ENCODE results near the gene MBOAT7.
"Not testable (repeated sequence)": the region's sequence is repeated elsewhere in the genome, so short reads cannot be mapped to it uniquely, and the experiment has no call there.

The MBOAT7 gene

DNA sequence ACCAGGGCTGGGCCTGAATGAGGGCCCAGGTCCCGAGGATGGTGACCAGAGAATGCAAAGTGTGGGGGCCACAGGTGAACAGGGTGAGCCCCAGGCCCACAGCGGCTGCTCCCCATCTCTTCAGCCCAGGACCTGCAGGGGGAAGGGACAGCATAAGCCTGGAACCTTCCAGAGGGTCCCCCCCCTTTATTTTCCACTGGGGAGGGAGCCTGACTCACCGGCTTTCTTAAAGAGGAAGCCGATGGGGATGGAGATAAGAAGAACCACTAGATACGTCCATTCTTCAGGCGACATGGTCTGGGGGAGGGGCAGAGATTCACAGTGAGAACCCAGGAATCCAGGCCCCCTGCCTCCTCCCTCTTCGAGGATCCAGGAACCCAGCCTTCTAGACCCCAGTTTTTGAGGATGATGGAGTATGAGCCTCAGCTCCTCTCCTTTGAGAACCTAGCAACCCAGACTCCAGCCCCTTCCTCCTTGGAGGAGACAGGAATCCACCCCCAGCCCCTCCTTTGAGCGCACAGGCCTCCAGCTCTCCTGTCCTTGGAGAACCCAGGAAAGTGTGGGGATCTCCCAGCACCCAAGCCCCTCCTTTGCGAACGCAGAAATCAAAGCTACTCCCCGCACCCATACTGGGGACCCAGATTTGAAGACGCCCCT lies 1.0 kb downstream of the MBOAT7 start:
- DNase-seq, result no peak

DNA sequence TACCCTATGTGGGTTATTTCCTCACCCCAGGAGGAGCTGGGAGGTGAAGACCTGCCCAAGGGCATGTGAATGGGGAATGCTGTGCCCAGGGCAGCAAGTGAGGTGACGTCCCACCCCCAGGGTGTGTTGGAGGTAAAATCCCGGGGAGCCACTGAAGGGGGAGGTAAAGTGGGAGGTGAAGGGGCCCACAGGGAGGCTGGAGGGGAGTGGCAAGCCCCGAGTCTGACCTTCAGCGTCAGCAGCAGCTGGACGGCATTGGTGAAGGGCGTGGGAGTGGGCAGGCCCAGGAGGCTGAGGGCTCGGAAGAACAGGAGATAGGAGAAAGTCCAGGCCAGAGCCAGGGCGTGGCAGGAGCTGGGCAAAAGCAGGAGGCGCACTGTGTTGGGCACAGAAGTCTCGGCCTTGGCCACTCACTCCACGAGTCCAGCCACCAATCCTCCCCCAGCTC lies 2.4 kb downstream of the MBOAT7 start:
- no peak for DNase-seq

DNA sequence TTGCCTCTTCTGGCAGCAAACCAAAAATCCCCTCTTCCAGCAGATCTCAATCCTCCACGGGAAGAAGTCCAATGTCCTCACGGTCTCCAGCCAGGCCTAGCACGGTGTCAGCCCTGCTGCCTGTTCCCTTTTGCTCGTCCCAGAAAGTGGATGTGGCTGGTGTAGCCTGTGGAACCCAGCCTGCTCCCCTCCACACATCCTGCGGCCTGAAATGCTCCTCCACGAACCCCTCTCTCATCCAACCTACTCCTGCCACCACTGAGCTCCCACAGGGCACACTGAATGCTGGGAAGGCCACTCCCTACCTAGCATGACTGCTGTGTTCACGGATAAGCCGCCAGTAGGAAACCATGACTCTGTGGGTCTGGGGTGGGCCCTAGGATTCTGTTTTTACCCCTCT lies 3.0 kb downstream of the MBOAT7 start:
- DNase-seq, result no peak

DNA sequence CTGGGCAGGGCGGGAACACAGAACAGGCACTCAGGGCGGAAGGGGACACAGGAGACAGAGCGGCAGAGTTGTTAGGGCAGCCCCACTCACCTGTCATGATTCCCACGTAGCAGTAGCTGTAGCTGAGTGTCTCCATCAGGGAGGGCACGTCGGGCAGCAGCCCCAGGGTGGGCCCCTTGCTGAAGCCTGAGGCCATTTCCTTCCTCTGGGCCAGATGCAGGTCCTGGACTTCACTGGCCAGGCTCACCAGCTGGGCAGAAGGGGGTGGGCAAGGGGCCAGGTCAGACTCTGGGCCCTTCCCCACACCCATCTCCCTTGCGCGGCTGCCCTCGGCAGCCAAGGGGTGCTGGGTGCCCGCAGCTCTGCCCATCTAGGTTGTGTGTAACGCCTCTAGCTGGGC lies 5.9 kb downstream of the MBOAT7 start:
- DNase-seq, result no peak

DNA sequence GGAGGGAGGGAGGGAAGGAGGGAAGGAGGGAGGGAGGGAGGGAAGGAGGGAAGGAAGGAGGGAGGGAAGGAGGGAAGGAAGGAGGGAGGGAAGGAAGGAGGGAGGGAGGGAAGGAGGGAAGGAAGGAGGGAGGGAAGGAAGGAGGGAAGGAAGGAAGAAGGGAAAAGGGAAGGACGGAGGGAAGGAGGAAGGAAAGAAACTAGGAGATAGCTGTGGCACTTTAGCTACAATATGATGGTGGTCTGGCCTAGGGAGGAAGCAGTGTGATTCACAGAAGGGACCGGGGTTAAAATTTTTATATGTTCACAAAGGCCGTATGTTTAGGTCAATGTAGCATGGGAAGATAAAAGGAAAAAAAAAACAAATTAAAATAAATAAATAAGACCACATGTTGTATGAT lies 7.5 kb downstream of the MBOAT7 start:
- DNase-seq, result not testable (repeated sequence)

DNA sequence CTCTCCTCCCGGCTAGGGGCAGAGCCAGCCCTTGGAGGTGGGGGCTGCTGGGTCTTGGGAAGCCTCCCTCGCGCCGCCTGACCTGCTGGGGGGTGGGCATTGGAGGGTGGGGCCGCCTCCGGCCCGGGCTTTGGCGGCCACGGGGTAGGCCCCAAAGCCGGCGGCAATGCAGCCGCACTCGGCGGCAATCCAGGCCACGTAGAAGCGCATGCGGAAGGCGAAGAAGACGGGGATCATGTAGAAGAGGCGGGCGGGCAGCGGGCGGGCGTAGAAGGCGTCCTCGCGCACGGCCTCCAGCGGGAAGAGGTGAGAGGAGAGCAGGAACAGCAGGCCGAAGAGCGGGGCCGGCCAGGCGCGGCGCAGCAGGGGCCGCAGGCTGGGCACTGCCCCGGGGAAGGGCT lies 8.7 kb downstream of the MBOAT7 start:
- no peak for DNase-seq

DNA sequence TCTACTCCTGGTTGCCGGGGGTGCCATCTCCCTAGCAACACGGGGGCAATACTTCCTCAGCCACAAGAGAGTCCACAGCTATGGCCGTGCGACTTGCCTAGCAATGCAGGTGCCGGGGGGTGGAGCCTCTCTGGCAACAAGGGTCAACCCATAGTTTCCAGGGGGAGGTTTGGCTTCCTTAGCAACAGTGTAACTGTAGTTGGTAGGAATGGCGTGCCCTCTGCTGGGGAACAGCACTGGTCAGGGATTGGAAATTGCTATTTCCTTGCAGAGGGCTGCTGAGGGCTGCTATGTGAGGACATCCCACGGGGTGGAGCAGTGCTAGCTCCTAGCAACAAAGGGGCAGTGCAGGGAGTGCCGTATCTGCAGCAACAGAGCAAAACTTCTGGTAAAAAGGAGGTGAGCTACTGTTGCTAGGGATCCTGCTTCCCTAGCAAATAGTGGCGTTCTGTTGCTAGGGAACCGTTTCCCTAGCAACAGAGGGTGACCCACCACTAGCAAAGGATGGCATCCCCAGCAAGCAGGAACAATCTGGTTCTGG lies 9.4 kb downstream of the MBOAT7 start:
- DNase-seq, result no peak

DNA sequence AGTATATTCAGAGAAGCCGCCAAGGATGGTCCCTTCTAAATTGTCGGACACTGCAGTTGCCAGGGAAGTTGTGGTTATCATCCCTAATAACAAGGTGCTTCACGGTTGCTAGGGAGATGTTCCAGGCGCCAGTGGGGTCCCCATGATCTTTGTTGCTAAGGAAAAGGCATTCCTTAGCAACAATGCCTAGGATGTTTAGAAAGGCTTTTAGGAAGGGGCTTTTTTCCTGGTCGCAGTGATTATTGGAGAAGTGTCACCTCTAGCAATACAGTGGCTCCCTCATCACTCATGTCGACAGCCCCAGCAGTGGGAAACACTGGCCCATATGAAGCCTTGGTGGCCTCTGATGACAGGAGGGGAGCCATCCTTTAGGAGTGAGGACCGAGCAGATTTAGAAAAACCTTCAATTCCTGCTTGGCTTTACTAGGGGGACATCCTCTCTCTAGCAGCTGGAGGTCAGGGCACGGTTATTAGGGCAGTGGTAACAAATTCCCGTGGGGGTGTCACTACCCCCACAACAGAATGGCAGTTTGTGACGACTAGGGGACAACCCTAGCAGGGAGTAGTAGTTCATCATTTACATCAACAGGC lies 10.0 kb downstream of the MBOAT7 start:
- no peak for DNase-seq

DNA sequence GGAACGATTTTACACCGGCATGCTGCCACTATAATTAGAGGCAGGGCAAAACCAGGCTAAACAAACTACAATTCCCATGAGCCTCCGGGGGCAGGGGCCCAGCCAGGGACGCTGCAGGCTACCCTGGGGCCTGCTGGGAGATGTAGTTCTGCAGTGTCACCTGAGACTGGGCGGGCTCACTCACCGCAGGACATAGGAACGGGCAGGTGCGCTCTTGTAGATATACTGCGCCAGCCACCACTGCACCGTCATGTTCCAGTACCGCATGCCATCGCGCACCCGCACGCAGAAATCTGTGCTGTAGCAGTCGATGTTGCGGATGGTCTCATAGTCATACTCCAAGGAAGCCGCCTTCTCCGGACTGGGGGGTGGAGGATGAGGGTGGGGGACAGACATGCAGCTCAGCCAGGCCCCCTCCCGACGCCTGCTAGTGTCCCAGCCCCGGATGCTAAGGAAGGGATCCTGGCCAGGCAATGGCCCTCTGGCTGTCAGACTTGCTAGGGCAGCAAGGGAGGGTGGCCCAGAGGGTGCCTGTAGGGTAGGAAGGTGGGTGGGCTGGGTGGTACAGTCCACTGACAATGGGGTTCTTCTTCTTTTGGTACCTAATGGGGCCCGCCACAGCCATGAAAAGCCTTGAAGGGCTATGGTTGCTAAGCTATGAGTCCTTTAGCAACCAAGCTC lies 10.7 kb downstream of the MBOAT7 start:
- no peak for DNase-seq

DNA sequence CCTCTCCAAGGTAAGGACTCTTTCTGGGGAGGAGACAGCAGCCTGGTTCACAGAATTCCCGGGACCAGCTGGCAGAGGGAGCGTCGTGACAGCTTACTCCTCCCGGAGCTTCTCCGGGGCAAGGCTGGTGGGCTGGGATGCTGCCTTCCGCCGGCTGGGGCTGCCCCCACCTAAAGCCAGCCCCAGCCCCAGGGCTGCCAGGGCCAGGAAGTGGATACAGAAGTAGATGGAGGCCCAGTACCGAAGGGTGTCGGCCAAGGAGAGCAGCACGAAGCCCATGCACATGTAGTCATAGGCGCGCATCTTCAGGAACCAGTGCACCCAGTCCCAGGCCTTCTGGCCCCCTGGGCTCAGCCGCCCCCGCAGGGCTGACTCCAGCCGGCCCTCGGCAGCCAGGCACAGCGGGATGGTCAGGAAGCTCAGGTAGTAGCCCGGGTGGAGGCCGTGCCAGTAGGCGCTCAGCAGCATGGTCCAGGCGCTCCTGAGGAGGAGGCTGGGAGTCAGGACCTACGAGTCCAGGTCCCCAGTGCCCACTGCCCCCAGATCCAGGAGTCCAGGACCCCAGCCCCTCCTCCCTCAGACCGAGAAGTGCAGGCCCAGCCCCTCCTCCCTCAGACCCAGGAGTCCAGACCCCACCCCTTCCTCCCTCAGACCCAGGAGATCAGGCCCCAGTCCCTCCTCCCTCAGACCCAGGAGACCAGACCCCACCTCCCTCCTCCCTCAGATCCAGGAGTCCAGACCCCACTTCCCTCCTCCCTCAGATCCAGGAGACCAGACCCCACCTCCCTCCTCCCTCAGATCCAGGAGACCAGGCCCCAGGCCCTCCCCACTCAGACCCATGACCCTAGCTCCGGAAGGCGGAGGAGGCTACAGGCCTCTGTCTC lies 15.2 kb downstream of the MBOAT7 start:
- no peak for DNase-seq

DNA sequence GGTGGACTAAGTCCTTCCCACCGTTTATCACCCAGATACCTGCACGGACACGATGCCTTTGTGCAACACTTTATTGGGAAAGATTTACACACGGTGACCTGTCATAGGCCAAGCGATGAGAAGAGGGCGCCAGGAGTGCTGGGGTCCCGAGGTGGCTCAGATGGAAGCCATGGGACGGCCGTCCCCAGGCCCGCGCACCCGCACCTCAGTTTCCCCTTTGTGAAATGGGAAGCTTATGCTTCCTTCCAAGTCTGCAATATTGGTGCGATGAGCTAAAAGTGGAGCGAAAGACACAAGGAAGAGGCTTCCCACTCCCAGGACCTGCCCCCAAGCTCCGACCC lies 16.1 kb downstream of the MBOAT7 start:
- DNase-seq, result no peak

DNA sequence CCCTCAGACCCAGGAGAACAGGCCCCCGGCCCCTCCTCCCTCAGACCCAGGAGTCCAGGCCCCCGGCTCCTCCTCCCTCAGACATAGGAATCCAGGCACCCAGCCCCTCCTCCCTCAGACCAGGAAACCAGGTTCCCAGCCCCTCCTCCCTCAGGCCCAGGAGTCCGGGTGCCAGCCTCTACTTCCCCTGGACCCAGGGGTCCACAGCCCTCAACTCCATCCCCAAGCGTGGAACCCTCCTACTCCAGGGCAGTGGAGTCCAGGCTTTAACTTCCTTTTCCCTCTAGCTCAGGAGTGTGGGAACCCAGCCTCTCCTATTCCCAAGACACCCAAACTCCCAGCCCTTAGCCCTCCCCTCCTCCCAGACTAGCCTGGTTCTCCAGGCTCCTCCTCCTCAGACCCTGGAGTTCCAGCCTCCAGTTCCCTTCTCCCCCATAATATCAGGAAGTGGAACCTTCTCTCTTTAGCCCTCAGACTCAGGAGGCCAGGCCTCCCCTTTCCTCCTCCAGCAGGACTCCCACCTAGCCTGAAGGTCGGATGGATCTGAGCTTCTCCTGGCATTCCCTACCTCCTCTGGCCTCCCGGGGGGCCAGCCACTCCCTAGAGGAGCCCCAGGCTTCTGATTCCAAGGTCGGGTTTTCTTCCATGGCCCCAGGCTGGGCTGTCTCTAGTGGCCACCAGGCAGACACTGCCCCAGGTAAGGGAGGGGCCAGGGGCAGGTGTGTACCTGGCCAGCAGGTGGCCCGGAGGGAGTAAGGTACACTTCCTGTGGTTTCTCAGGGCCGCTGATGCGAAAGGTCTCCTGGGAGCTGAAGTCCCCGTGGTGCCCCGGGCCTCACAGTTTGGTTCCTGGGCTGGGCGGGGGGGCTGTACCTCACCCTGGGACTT lies 16.7 kb downstream of the MBOAT7 start, which contains the start of gene TMC4:
Gene TMC4, minus strand, starts transcription at position 690 of the 888 bp plus-strand sequence. Its CDS starts 43 bp downstream, at position 647.
- DNase-seq, result no peak

DNA sequence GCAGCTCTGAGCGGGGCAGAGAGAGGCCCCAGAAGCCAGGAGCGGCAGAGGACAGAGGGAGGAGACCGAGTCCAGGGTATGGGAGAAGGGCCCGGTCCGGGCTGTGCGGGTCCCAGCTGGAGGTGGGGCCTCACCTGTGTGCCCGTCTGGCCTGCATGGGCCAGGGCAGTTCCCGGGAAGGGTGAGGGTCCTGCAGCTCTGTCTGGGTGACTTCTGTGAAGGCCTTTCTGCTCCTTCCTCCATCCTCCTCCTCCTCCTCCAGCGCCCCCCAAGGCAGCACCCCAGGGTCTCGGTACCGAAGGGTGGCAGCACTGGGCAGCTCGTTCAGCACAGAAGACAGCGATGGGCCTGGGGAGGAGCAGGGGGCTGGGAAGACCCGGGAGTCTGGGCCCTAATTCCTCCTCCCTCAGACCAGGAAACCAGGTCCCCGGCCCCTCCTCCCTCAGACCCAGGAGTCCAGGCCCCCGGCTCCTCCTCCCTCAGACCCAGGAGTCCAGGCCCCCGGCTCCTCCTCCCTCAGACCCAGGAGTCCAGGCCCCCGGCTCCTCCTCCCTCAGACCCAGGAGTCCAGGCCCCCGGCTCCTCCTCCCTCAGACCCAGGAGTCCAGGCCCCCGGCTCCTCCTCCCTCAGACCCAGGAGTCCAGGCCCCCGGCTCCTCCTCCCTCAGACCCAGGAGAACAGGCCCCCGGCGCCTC lies 17.5 kb downstream of the MBOAT7 start:
- not testable (repeated sequence) for DNase-seq

DNA sequence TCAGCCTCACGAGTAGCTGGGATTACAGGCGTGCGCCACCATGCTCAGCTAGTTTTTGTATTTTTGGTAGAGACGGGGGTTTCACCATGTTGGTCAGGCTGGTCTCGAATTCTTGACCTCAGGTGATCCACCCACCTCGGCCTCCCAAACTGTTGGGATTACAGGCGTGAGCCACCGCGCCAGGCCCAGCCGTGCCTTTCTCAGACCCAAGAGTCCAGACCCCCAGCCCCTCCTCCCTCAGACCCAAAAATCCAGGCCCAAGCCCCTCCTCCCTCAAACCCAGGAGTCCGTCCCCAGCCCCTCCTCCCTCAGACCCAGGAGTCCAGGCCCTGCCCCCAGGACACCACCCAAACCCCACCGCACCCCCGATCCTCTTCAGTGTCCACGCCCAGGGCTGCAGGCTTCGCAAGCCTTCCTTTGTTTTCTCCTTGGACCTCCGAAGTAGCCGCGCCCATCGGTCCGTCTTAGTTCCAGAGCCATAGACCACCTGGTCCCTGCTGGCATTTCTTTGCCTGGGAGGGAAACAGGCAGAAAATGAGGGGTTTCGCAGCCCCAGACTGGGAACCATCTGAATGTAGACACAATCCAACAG lies 20.1 kb downstream of the MBOAT7 start:
- no peak for DNase-seq

DNA sequence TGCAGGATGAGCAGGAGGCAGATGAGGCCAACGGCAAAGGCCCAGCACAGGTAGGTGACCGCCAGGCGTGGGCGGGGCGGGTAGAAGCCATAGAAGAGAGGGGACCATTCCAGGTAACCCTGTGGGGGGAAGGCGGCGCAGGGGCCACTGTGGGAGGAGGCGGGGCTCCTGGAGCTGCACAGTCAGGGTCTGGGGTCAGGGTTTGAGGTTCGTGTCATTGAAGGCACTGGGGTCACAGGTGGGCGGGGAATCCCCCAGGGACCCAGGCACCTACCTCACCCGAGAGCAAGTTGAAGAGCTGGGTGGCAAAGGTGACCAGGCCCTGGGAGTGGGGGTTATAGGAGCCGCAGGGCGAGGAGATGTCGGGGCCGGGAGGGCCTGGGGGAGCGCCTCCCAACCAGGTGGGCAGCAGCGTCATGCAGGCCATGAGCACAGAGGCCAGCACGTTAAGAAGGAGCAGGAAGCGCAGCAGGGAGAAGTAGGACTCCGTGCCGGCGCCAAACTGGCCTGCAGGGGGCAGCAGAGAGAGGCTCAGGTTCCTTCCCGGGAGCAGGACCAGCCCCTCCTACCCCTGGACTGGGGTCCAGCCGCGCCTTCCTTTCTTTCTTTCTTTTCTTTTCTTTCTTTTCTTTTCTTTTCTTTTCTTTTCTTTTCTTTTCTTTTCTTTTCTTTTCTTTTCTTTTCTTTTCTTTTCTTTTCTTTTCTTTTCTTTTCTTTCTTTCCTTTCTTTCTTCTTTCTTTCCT lies 21.0 kb downstream of the MBOAT7 start:
- peak; percentile 72 to 96 (median 84) for DNase-seq

DNA sequence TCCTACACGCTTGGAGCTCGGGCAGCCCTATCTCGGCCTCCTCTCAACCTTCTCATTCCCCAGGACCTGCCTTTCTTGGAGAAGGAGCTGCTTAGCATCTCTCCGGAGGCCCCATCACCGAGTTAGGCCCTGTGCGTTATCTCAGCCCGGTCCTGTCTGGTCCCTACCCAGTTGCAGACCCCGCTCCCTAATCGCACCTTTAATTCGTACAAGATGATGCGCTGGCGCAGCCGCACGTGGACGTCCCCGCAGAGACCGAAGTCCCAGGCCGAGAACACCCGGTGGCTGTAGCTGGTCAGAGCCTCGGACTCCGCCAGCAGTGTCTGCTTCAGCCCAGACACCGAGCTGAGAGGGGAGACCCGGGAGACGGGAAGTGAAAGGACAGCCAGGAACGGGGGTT lies 24.2 kb downstream of the MBOAT7 start:
- DNase-seq, result no peak

DNA sequence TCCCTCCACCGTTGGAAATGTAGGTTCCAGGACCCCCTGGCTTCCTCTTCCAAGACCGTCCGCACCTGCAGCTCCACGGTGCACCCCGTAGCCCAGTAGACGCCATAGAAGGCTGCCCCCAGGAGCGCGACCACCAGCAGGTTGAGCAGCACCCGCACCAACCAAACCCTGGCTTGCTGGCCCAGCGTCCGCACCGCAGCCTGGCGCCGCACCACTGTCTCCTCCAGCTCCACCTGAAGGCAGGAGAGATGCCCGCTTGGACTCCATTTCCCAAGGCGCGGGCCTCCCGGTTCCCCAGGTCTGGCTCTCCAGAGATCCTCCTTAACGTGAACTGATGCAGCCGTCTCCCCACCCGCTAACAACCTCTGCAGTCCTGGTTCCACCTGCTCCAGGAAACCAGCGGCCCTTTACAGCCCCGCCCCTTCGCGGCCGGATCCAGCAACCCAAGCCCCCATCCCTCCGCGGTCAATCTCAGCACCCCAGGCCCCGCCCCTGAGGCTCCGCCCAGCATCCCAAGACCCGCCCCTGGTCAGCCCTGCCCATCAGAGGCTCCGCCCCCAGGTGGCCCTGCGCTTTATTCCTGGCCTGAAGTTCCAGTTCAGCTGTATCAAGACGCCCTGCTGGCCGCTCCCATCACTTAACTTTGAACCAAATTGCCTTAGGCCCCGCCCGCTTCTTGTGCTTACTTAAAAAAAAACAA lies 24.9 kb downstream of the MBOAT7 start:
- DNase-seq, result peak in 3 of 4 experiments; percentile 20 to 34 (median 32)

DNA sequence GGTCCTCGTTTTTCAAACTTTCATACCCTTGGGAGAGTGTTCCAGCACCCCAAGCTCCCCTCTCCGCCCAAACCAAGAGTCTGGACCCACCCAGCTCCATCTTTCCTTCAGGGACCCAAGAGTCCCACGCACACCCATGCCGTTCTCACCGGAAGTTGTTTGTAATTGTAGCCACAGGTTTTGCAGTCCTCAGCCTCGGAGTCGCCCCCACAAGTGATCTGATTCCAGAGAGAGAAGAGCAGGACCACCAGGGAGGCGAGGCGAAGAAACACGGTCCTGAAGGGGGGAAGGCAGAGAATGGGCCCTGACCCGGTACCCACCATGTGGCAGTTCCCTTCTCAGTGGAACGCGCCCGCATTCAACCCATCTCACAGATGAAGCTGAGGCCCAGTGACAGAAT lies 26.5 kb downstream of the MBOAT7 start:
- no peak for DNase-seq

DNA sequence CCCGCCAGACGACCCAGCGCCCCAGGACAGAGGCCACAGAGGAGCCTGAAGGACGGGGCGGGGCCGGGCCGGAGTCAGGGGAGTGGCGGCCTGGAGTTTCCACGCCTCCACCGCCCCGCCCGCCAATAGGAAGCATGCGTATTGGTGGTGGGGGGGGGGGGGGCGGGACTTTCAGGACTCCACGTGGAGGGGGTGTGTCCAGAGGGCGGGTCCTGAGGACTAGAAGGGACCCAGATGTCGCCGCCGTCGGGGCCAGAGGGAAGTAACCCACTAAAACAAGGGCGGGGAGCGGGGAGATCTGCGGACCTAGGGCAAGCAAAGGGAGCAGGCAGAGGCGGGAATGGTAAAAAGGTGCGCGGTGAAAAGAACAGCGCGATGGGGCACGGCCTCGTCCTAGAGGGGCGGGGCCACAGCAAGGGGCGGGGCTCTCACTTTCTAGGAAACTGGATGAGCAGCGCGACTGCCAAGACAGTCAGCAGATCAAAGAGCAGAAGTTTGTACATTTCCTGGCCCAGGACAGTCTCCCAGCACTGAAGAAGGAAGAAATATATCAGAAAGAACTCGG lies 27.1 kb downstream of the MBOAT7 start:
- DNase-seq, result peak; percentile 72 to 83 (median 76)
